GM12878 (cell line): Measurements from ENCODE around the gene NEURL4. TPM values are rescaled to one million over a fixed set of nuclear protein-coding genes. Genes with fewer than 3 reads are reported as not detected.

ENCODE experiments used
- ATAC-seq: fragments of 200-7000 bp; cut with Tn5 transposase; 3 replicates; pipeline ENCODE4 v1.9.1; 2020; ENCODE audit warnings: mild to moderate bottlenecking, moderate library complexity
- BruUV-seq: library from RNA; stranded (reverse); fragments of 400-500 nt; replicated peaks from 2 replicates; lab custom pipeline; 2021; lab: Mats Ljungman, UMichigan
- CTCF ChIA-PET: fragments of 300-600 bp; sonication (Branson Sonifier 250); formaldehyde crosslinking; extraction: SDS; loops from one replicate; lab custom pipeline; 2021; ENCODE audit warnings: inconsistent platforms; lab: Yijun Ruan, JAX
- POLR2A ChIA-PET: fragments of 350-600 bp; formaldehyde crosslinking; extraction: SDS; loops from one replicate; lab custom pipeline; 2021; ENCODE audit warnings: inconsistent platforms; lab: Charles Lee
- RAD21 ChIA-PET: fragments of 300-600 bp; sonication (Branson Sonifier 250); formaldehyde crosslinking; loops from one replicate; lab custom pipeline; 2023; ENCODE audit warnings: antibody characterized with exemption; ENCODE audit not compliant: unreplicated experiment; lab: Charles Lee
- SMC1A ChIA-PET: fragments of 300-600 bp; sonication (Branson Sonifier 250); formaldehyde crosslinking; loops from one replicate; lab custom pipeline; 2023; ENCODE audit not compliant: unreplicated experiment, uncharacterized antibody; lab: Charles Lee
- DNase-seq: peaks from one replicate; pipeline ENCODE4 v3.0.0-alpha.2; 2011; ENCODE audit warnings: low read depth, low spot score
- FAIRE-seq: peaks from 3 replicates; lab custom pipeline; 2011; peaks lifted over from hg19 to GRCh38; lab: Jason Lieb, UNC
- H2AFZ ChIP-seq: 2 replicates; pipeline ENCODE4 v1.6.0; 2011; ENCODE audit warnings: low read depth, low read length, control low read depth; ENCODE audit not compliant: control insufficient read depth
- H3K27ac ChIP-seq: 2 replicates; pipeline ENCODE4 v1.5.1; 2011; ENCODE audit warnings: control low read depth; ENCODE audit not compliant: control insufficient read depth, insufficient read depth
- H3K27me3 ChIP-seq, 2 experiments: replicated peaks in 1 of 2; 2 replicates each; pipeline versions ENCODE4 v1.6.0 to v1.6.1; 2011; ENCODE audit warnings: low read length in 1 of 2; ENCODE audit not compliant: control insufficient read depth in 2 of 2, insufficient read depth in 2 of 2
- H3K36me3 ChIP-seq, 2 experiments: 2 replicates each; pipeline ENCODE4 v1.5.1; 2011; ENCODE audit warnings: low read length in 1 of 2; ENCODE audit not compliant: control insufficient read depth in 2 of 2, insufficient read depth in 2 of 2
- H3K4me1 ChIP-seq: 2 replicates; pipeline ENCODE4 v1.6.1; 2011; ENCODE audit warnings: mild to moderate bottlenecking, low read length, moderate library complexity, mixed read lengths; ENCODE audit not compliant: control insufficient read depth, insufficient read depth
- H3K4me2 ChIP-seq: 2 replicates; pipeline ENCODE4 v1.6.0; 2011; ENCODE audit warnings: control low read depth; ENCODE audit not compliant: control insufficient read depth, insufficient read depth
- H3K4me3 ChIP-seq: fragments of 200-600 bp; sonication (generic); 2 replicates; pipeline ENCODE4 v1.5.1; 2016
- H3K79me2 ChIP-seq: 2 replicates; pipeline ENCODE4 v1.6.0; 2011; ENCODE audit warnings: low read length; ENCODE audit not compliant: control insufficient read depth, insufficient read depth
- H3K9ac ChIP-seq: 2 replicates; pipeline ENCODE4 v1.8.0; 2011; ENCODE audit warnings: low read length, control low read depth, mixed read lengths; ENCODE audit not compliant: control insufficient read depth, insufficient read depth
- H3K9me3 ChIP-seq: replicated peaks from 3 replicates; pipeline ENCODE4 v1.5.1; 2011; ENCODE audit warnings: mild to moderate bottlenecking, low read length; ENCODE audit not compliant: control insufficient read depth, insufficient read depth
- H4K20me1 ChIP-seq: 2 replicates; pipeline ENCODE4 v1.6.0; 2011; ENCODE audit not compliant: control insufficient read depth, insufficient read depth
- CHD1 ChIP-seq: IDR thresholded peaks from 2 replicates; pipeline ENCODE4 v1.6.1; 2012; ENCODE audit warnings: low read depth, low read length, improper control_type of control experiment
- MTA3 ChIP-seq: IDR thresholded peaks from 2 replicates; pipeline ENCODE4 v1.6.1; 2012; ENCODE audit warnings: low read length, inconsistent platforms, borderline replicate concordance
- POLR2A ChIP-seq: IDR thresholded peaks from 2 replicates; pipeline ENCODE4 v1.6.1; 2011; ENCODE audit warnings: low read depth, mild to moderate bottlenecking, low read length
- POU2F2 ChIP-seq: IDR thresholded peaks from 3 replicates; pipeline ENCODE4 v1.6.1; 2011; ENCODE audit warnings: low read depth, mild to moderate bottlenecking, low read length, borderline replicate concordance
- TCF12 ChIP-seq: IDR thresholded peaks from 2 replicates; pipeline ENCODE4 v1.6.1; 2011; ENCODE audit warnings: low read depth, mild to moderate bottlenecking, low read length
- USF1 ChIP-seq: IDR thresholded peaks from 2 replicates; pipeline ENCODE4 v1.6.1; 2011; ENCODE audit warnings: borderline replicate concordance, low read depth, mild to moderate bottlenecking, moderate library complexity, mixed read lengths, low read length; ENCODE audit not compliant: insufficient read depth; ENCODE audit errors: extremely low read length
- WGBS: methylation state at CpG from one replicate; pipeline ENCODE4 v1.1.6; 2016; ENCODE audit warnings: low lambda C conversion rate; ENCODE audit not compliant: insufficient replicate concordance, insufficient coverage; ENCODE audit errors: missing lambda C conversion rate; 5-methylcytosine and 5-hydroxymethylcytosine counted together
- in situ Hi-C: fragments of 300-500 bp; cut with MboI; formaldehyde crosslinking; loops from 9 replicates; pipeline ENCODE4 v1.14.3; 2018; ENCODE audit warnings: mixed read lengths
- intact Hi-C: fragments of 100-400 bp; cut with micrococcal nuclease; formaldehyde crosslinking; loops from one replicate; pipeline ENCODE4 v1.14.2; 2022; ENCODE audit not compliant: unreplicated experiment
- polyA plus RNA-seq, 11 experiments: library from polyadenylated mRNA; depleted of rRNA in 4 of 11; unstranded in 6 of 11; stranded (reverse) in 5 of 11; fragments of >200 nt; fragmentation: Nextera tagmentation in 4 of 11; fragmentation: Illumina TruSeq in 1 of 11; extraction: Ambion mirVana in 4 of 11; extraction: Trizol in 1 of 11; gene quantifications; 1 replicate in 1 of 11; 2 replicates in 10 of 11; pipeline versions ENCODE4 v1.2.1 to v1.2.3, GENCODE V29; 2011 to 2016; ENCODE audit warnings: inconsistent platforms in 2 of 11, missing spikeins in 2 of 11, low read depth in 1 of 11
- total RNA-seq, 4 experiments: library from RNA; depleted of rRNA in 3 of 4; stranded (reverse); fragments of >200 nt in 3 of 4; fragmentation: Illumina TruSeq in 1 of 4; extraction: Trizol in 1 of 4; gene quantifications; 2 replicates each; pipeline versions ENCODE4 v1.2.1 to v1.2.3, GENCODE V29; 2013 to 2021

The NEURL4 gene
- total and polyA plus RNA-seq, 10 of the 15 experiments (the other 5 are each of a cell fraction or from before 2014, with no cell fraction given) = 0.03 to 41.9 (median 10.0) TPM

- Histone ChIP-seq H2AFZ (no peak overlapping the region), H3K36me3 (peaks cover 35 to 36% of the 10 kb centered on the region in 2 experiments), H3K27me3 (no peaks in the 10 kb centered on the region), H3K4me1 (peaks cover 24% of the 10 kb centered on the region), H3K9ac (peak overlapping the region; percentile 83), H3K79me2 (peaks cover 43% of the 10 kb centered on the region), H3K9me3 (no peaks in the 10 kb centered on the region), H3K4me2 (peak overlapping the region; percentile 95), H3K4me3 (peak overlapping the region; percentile 84), H4K20me1 (peaks cover 21% of the 10 kb centered on the region), H3K27ac (peak overlapping the region; percentile 86)
- in situ Hi-C loops (no loop called here), intact Hi-C loops (no loop called here)
- TF ChIP-seq POU2F2 (0 out of 3 replicates have a peak, but pooled peaks have one; percentile 11), MTA3 (peak; percentile 5; the same call in 1 of the 2 replicates), POLR2A (peak; percentile 50), USF1 (no peak), CHD1 (no peak), TCF12 (0 out of 2 replicates have a peak, but pooled peaks have one; percentile 1)
- SMC1A ChIA-PET = interaction anchor here (0.8 kb wide), 1 partner anchor 30 kb away, joined by 5 read pairs; no protein-coding TSS in a partner anchor
- RAD21 ChIA-PET = no interaction called here
- DNase-seq = no peak
- 17% methylated on average over 9 of the region's 9 CpGs for WGBS
- FAIRE-seq = no peak
- ATAC-seq = peak; percentile 18
- CTCF ChIA-PET = interaction anchor here (0.9 to 1.1 kb wide), 2 partner anchors 191 to 373 kb away, joined by 3 read pairs; partner anchors contain the start of gene TP53
- POLR2A ChIA-PET = interaction anchor here (0.6 to 1.7 kb wide), 5 partner anchors 15 to 963 kb away, joined by 3 to 7 read pairs (median 3); partner anchors contain the start of gene NEURL4
- TSS peak; percentile 80 for BruUV-seq
These were observed 15.0 kb downstream of the NEURL4 start for GRCh38 chr17:7313890-7314718.
